MM.1S (cell line): ENCODE measurements around the gene USP54.

ENCODE experiments used
- DNase-seq: peaks from one replicate; pipeline ENCODE4 v3.0.0-alpha.2; 2015
- H2AFZ ChIP-seq: fragments of 300-600 bp; sonication (generic); 2 replicates; pipeline ENCODE4 v1.6.0; 2016; ENCODE audit warnings: antibody characterized with exemption, low read length
- H3F3A ChIP-seq: fragments of 300-600 bp; sonication (generic); 2 replicates; pipeline ENCODE4 v1.6.1; 2016; ENCODE audit warnings: mild to moderate bottlenecking, antibody characterized with exemption, low read length, moderate library complexity, mixed read lengths; ENCODE audit not compliant: insufficient read depth
- H3K27ac ChIP-seq: fragments of 300-600 bp; sonication (generic); 2 replicates; pipeline ENCODE4 v1.5.1; 2016; ENCODE audit warnings: mild to moderate bottlenecking, low read length
- H3K27me3 ChIP-seq: fragments of 300-600 bp; sonication (generic); replicated peaks from 2 replicates; pipeline ENCODE4 v1.6.0; 2016; ENCODE audit warnings: low read length; ENCODE audit not compliant: insufficient read depth
- H3K36me3 ChIP-seq: fragments of 300-600 bp; sonication (generic); replicated peaks from 2 replicates; pipeline ENCODE4 v1.6.1; 2016; ENCODE audit warnings: mild to moderate bottlenecking, low read length, mixed read lengths; ENCODE audit not compliant: insufficient read depth
- H3K4me1 ChIP-seq: fragments of 300-600 bp; sonication (generic); 2 replicates; pipeline ENCODE4 v1.6.1; 2016; ENCODE audit warnings: low read length, mixed read lengths
- H3K4me2 ChIP-seq: fragments of 300-600 bp; sonication (generic); 2 replicates; pipeline ENCODE4 v1.6.0; 2016; ENCODE audit warnings: low read depth, low read length
- H3K4me3 ChIP-seq: fragments of 300-600 bp; sonication (generic); 2 replicates; pipeline ENCODE4 v1.5.1; 2016; ENCODE audit warnings: low read length, mixed read lengths
- H3K79me2 ChIP-seq: fragments of 300-600 bp; sonication (generic); 2 replicates; pipeline ENCODE4 v1.6.1; 2016; ENCODE audit warnings: mixed run types, low read length, mixed read lengths
- H3K9ac ChIP-seq: fragments of 300-600 bp; sonication (generic); 2 replicates; pipeline ENCODE4 v1.6.1; 2016; ENCODE audit warnings: low read length, mixed read lengths
- H3K9me2 ChIP-seq: fragments of 300-600 bp; sonication (generic); replicated peaks from 2 replicates; pipeline ENCODE4 v1.6.1; 2016; ENCODE audit warnings: mild to moderate bottlenecking, low read length, mixed read lengths; ENCODE audit not compliant: insufficient read depth
- H3K9me3 ChIP-seq: fragments of 300-600 bp; sonication (generic); replicated peaks from 2 replicates; pipeline ENCODE4 v1.6.1; 2016; ENCODE audit warnings: mild to moderate bottlenecking, low read length, mixed read lengths; ENCODE audit not compliant: insufficient read depth
- H4K20me1 ChIP-seq: fragments of 300-600 bp; sonication (generic); 2 replicates; pipeline ENCODE4 v1.6.1; 2016; ENCODE audit warnings: mild to moderate bottlenecking, low read length, moderate library complexity, mixed read lengths; ENCODE audit not compliant: insufficient read depth
- CTCF ChIP-seq: fragments of 300-600 bp; sonication (generic); IDR thresholded peaks from 2 replicates; pipeline ENCODE4 v1.5.1; 2016; ENCODE audit warnings: antibody characterized with exemption, low read length, mixed read lengths
- EZH2 ChIP-seq: fragments of 300-600 bp; sonication (generic); optimal IDR thresholded peaks from 2 replicates; pipeline ENCODE3; 2017; ENCODE audit warnings: low read depth, mild to moderate bottlenecking, antibody characterized with exemption, low read length, mixed read lengths
- EZH2phosphoT487 ChIP-seq: fragments of 300-600 bp; sonication (generic); IDR thresholded peaks from 2 replicates; pipeline ENCODE4 v1.6.1; 2018; ENCODE audit warnings: antibody characterized with exemption, low read length

Gene USP54

GRCh38 chr10:73529089-73529832 is 61.9 kb downstream of the USP54 start:
- no peak overlapping the region for H2AFZ ChIP-seq

GRCh38 chr10:73522263-73522662 is 68.9 kb downstream of the USP54 start:
- Histone ChIP-seq H3K27ac (no peak overlapping the region), H3K4me2 (no peak overlapping the region), H3K4me1 (no peaks in the 10 kb centered on the region), H3K4me3 (no peak overlapping the region), H3K79me2 (no peaks in the 10 kb centered on the region), H3K27me3 (no peaks in the 10 kb centered on the region), H2AFZ (no peak overlapping the region), H4K20me1 (no peaks in the 10 kb centered on the region), H3K36me3 (no peaks in the 10 kb centered on the region), H3F3A (no peaks in the 10 kb centered on the region), H3K9ac (no peak overlapping the region), H3K9me3 (no peaks in the 10 kb centered on the region), H3K9me2 (no peaks in the 10 kb centered on the region)
- no peak for DNase-seq
- TF ChIP-seq EZH2 (no peak), CTCF (no peak), EZH2phosphoT487 (no peak)

More at GRCh38 chr10:73529089-73529832, 61.9 kb downstream of the USP54 start:
- Histone ChIP-seq H3K27ac (no peak overlapping the region), H3K4me3 (no peak overlapping the region), H3K9ac (no peak overlapping the region), H4K20me1 (no peaks in the 10 kb centered on the region), H3F3A (no peaks in the 10 kb centered on the region), H3K9me3 (no peaks in the 10 kb centered on the region), H3K9me2 (no peaks in the 10 kb centered on the region), H3K4me2 (no peak overlapping the region), H3K36me3 (no peaks in the 10 kb centered on the region), H3K4me1 (no peaks in the 10 kb centered on the region), H3K27me3 (no peaks in the 10 kb centered on the region), H3K79me2 (no peaks in the 10 kb centered on the region)
- peak; percentile 82 for DNase-seq
- TF ChIP-seq EZH2phosphoT487, result no peak
- no peak for TF ChIP-seq EZH2
- peak; percentile 75 for TF ChIP-seq CTCF

GRCh38 chr10:73519336-73519735 is 71.8 kb downstream of the USP54 start:
- Histone ChIP-seq H3K4me1 (no peaks in the 10 kb centered on the region), H3K9ac (no peak overlapping the region), H3K9me2 (no peaks in the 10 kb centered on the region), H3K4me3 (no peak overlapping the region), H3F3A (no peaks in the 10 kb centered on the region), H4K20me1 (no peaks in the 10 kb centered on the region), H3K4me2 (no peak overlapping the region), H3K9me3 (no peaks in the 10 kb centered on the region), H3K79me2 (no peaks in the 10 kb centered on the region), H2AFZ (no peak overlapping the region), H3K36me3 (no peaks in the 10 kb centered on the region), H3K27ac (no peak overlapping the region), H3K27me3 (no peaks in the 10 kb centered on the region)
- DNase-seq, result no peak
- no peak for TF ChIP-seq EZH2
- no peak for TF ChIP-seq CTCF
- no peak for TF ChIP-seq EZH2phosphoT487
